GM18867 (cell line): Measurements from ENCODE around the gene NSF.
"Not testable (repeated sequence)": the region's sequence is repeated elsewhere in the genome, so short reads cannot be mapped to it uniquely, and the experiment has no call there.

Experiments
- ATAC-seq: cut with Tn5 transposase; IDR thresholded peaks from one replicate; pipeline ENCODE4 v1.9.1; 2021; ENCODE audit warnings: mild to moderate bottlenecking, moderate library complexity; ENCODE audit not compliant: unreplicated experiment

The NSF gene

DNA sequence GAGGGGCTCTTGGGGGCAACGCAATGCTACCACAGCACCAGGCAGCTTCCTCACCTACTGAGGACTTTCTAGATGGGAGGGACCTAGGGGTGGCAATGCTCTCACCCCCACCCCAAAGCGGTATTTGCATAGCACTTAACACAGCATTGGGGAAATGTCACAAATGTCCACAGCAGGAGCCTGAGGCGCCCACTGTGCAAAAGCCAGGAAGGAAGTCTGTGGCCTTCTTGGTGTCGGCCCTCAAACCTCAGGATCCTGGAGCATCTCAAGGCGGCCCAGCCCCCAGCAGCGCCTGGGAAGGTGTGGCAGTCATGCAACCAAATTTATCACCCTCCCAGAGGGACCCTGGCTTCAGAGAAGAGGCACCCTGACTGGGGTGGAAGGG is 182.7 kb downstream of the NSF start:
- no peak for ATAC-seq

DNA sequence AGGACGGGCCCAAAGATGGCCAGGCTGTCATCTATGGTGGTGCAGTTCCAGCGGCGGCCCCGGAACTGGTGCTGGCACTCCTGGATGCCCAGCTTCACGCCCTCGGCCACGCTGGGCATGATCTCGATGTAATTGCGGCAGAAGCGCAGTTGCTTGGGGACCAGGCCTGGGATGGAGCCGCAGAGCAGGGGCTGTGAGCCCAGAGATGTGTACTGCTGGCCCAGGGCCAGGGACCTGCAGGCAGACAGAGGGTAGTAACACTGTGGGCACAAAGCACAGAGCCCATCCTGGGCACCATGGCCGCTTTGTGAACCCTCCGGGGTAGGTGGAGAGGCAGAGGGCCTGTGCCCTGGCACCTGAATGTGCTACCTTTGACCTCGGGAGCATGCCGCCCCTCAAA is 183.2 kb downstream of the NSF start:
- no peak for ATAC-seq

DNA sequence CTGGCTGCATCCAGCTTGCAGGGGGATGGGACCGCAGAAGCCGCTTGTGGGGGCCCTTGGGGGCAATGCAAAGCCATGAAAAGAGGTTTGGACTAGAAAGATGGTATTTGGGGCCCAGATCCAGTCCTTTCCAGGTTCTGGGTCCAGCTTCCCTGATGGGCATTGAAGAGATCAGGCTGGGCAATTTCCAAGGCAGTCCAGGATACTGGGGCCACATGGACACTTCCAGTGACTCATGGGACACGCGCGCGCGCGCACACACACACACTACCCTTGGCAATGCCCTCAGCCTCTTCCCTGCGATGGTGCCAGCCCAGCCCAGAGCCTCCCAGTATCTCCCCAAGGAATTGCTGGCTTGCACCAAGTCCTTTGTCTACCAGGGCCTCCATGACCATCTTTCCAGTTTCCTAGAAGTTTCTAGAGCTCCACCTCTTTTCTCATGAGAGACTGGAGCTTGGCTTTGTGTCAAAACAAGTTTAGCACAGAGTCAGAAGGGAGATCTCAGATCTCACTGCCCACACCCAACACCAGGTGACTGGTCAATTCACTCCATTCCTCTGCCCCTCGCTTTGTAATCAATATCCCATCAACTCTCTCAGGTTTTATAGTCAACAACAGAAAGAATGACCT is 183.8 kb downstream of the NSF start:
- ATAC-seq: no peak

DNA sequence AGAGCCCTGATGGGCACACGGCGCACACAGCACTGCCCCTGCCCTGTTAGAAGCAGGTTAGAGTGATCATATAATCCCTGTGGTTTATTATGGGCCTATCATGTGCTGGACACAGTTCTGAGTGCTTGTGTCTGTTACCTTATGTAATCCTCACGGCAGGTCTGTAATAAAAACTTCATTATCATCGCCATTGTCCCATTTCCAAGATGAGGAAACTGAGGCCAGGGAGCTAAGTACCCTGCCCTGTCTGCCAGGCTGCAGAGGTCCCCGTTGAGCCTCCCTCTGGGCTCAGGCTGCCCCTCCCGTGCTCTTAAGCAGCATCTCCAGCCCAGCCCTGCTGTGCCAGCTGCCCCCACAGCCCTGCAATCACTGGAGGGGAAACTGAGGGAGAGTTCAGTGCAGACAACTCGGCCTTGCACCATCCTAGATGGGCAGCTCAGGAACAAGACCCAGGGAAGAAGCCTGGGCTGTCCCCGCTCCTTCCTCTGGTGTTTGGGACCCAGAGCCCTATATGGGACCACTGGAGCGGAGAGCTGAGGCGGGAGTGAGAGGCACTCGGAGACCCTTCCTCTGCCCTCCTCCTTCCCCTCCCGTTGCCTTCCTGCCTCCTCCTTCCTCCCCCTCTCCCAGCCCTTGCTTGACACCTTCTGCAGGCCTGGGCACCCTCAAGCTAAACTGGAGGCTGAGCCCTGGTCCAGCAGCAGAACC is 186.0 kb downstream of the NSF start:
- ATAC-seq: no peak

DNA sequence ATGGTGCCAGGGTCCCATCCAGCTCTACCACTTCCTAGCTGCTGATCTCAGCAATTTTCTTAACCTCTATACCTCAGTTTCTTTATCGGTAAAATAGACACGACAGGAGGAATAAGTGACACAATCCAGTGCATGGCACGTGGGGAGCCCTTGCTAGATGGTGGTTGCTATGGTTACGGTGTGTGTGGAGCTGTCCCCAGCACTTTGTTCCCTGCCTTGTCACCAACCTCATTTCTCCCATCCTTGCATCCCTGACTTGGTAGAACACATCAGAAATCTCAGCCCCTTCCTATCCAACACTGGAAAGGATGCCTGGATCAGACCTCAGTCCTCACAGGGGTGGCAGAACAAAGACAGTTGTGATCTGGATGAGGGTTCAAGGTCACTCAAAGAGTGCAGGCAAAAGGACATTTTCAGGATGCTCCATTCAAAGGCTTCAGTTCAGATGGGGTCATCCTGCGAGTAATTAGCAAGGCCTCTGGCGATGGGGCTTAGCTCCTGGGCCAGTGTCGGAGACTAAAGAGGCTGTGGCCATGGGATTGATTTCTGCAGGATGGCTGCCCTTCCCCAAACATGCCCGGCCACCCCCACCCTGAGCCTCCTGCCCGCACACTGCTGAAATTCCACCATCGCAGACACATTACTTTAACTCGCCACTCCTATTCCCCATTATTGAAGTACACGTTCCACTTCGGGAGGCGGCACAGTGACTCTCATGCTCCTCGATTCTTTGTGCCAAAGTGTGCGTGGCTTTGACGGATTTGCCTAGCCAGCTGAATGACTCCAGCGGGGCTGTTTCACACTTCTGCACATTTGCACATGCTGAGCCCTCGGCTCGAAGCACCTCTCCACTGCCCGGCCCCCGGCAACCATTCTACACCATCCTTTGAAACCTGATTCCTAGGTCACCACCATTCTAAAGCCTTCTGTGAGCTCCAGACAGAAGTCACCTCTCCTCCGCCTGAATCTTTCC is 187.8 kb downstream of the NSF start:
- no peak for ATAC-seq

DNA sequence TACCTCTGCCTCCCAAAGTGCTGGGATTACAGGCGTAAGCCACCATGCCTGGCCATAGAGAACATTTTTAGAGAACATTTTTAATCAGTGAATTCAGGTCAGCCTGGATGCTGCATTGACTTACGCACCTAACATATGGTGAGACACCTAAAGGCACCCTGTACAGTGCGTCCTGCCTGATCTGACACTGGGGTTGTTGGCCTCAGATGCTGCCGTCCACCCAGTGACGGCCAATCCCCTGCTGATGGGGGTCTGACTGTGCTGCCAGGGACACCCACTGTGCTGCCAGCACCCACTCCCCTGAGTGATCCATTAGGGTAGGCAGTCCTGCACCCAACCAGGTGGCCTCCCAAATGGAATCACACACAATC is 189.5 kb downstream of the NSF start:
- no peak for ATAC-seq

DNA sequence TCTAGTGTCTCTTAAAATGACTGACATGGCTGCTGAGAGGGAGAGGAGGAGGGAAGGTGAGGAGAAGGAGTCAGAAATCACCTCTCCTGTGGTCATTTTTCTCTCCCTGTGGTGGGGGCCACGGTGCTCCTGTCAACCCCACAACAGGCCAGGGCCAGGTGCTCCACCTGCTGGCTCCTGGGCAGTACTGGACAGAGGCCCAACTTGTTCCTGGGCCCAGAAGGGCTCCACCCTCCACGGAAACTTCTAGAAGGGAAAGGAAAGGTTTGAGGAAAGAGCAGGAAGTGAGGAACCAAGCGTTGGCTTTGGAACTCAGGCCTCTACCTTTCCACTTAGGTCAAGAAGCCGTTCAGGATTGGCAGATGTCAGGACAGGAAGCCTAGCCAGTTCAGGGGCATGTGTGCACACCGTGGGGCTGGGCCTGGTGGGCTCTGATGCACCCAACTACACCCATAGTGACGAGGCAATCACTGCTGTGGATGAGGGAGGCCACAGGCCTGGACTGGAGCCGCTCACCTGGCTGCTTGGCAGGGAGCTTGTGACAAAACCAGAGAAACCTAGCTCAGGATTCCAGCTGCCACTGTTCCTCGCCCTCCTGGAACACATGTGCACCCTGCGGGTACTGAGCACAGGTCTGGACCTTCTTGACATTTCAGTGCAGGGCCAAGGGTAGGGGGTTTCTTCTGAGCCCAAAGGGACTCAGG is 191.9 kb downstream of the NSF start:
- no peak for ATAC-seq

DNA sequence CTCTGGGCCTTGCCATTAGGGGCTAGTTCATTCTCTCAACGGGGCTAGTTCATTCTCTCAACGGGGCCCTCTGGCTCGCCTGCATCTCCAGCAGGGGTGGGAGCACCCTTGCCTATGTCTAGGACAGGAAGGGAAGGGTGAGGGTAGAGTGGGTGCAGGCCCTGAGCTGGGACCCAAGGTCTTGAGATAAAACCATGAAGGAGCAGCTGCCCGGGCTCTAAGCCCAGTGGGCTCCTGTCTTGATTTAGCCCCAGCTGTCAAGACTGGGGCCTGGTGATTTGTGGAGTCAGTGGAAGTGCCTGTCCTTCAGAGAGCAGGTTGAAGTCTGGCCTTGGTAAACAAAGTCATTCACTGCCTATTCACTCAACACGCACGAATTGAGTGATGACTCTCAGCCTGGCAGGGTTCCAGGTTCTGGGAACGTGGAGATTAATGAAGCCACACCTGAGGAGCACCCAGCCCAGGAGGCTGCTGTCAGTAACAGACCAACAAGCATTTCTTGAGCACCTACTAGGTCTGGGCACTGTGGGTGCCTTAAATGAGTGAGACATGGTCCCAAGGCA is 192.6 kb downstream of the NSF start:
- ATAC-seq: no peak

DNA sequence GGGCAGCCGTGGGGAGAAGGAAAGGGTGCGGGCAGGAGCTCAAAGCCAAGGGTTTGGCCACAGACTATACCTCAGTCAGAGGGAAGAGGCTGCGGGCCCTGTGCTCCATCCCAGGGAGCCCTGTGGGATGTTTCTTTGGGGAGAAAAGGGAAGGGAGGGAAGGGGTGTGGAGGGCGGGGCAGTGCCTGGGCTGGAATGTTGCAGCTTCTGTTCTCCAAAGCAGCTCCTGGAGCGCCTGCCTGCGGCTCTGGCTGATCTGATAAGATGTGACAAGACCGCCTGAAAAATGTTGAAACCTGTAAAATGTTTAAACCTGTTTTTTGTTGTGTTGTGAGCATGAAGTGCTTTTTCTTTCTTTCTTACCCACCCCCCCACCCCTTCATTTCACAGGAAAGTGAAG is 195.2 kb downstream of the NSF start:
- ATAC-seq: no peak

DNA sequence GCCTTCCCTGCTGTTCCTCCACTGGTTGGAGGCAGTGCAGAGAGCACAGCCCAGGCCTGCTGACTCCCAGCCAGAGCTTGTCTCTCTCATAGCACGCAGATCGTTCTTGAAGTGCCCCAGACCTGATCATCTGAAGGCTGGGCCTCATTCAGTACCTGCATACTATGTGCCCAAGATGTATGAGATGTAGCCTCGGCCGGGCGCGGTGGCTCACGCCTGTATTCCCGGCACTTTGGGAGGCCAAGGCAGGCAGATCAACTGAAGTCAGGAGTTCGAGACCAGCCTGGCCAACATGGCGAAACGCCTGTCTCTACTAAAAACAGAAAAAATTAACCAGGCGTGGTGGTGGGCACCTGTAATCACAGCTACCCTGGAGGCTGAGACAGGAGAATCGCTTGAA is 197.0 kb downstream of the NSF start:
- ATAC-seq: no peak

DNA sequence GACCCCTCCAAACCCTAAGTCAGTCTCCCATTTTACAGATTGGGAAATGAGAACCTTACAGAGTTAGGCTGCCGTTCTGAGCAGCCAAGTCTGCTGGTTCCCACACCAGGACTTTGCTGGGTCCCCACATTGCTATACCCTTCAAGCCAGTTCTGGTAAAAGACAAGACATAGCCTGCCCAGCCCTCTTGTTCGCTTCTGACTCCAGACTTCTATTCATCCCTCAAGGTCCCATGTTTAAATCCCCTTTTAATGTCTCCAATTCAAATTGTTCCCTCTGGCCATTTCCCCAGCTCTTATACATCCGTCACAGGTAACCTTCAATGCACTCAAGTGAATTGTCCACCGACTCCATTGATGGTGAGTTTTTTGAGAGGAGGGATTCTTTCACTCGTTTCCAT is 197.8 kb downstream of the NSF start:
- ATAC-seq: no peak

DNA sequence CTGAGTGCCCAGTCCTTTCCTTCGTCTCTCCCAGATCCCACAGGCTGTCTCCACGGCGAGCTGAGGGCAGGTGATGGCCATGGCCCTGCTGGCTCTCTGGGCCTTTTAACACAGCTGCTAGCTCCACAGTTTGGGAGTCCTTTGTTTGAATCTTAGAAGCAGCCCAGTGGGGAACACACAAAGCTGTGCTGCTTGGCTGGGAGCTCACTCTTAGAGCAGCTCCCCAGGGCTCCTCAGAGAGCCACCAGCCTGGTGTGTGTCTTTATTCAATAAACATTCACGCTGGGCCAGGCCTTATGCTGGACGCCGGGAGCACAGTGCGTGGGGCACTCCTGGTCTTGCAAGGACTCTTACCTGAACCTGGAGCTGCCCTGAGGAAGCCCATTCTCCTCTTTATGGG is 198.3 kb downstream of the NSF start:
- no peak for ATAC-seq

DNA sequence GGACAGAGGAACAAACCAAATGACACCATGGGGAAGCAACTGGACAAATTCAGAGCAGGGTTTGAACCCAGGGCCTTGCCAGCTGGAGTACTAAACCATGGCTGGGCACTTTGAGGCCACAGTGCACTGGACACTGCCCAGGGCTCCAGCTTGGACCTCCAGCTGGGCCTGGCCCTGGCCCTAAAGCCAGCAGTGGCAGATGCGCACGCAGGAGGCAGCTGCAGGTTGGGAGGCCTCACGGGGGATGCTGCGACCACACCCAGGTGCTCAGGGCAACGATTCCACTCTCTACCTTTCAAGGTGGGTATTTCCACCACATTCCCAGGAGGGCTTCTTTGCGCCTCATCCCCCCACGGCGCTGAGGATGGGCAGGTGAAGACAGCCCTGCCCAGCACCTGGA is 199.1 kb downstream of the NSF start:
- no peak for ATAC-seq

DNA sequence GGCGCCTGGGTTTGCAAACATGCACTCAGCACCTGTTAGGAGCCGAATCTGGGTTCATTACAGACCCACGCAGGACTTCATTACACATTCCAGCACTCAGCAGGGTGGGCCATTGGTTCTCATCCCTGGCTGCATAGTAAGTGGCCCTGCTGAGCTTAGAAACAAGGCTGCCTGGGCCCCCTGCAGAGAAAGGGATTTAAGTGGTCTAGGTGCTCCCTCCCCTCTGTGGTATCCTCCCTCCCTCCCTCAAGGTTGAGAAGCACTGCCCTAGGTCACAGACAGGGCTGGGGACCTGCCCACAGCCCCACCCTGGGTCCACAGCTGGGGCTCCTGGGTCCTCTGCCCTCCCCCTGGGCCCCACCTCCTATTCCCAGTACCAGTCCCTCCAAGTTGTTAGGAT is 199.7 kb downstream of the NSF start:
- no peak for ATAC-seq

DNA sequence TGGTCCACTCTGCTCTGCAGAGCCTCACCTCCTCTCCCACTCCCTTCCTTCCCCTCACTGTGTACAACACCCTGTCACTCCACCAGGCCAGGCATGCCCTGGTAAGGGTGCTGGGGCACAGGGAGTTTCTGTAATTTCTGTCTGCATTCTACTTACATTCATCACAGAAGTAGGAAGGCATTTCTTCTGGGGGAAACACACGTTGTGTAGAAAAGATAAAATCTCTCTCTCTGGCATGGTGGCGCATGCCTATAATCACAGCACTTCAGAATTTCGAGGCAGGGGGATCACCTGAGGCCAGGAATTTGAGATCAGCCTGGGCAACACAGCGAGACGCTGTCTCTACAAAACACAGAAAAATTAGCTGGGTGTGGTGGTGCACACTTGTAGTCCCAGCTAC is 201.1 kb downstream of the NSF start:
- no peak for ATAC-seq

DNA sequence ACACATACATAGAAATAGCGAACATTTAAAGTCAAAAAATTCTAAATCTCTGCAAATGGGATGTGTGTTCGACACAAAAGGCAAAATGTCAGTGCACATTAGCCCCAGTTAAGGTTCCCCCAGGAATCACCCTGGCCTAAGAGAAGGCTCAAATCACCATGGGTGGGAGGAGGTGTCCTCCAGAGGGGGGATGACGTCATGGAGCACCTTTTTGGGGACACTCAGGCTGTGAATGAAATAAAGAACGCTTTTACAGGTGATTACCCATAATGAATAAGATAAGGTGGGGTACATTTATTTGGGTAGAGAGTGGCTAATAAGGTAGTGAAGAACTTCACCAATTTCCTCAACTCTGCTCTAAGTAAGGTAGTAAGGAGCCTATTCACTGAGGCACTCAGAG is 201.6 kb downstream of the NSF start:
- no peak for ATAC-seq

DNA sequence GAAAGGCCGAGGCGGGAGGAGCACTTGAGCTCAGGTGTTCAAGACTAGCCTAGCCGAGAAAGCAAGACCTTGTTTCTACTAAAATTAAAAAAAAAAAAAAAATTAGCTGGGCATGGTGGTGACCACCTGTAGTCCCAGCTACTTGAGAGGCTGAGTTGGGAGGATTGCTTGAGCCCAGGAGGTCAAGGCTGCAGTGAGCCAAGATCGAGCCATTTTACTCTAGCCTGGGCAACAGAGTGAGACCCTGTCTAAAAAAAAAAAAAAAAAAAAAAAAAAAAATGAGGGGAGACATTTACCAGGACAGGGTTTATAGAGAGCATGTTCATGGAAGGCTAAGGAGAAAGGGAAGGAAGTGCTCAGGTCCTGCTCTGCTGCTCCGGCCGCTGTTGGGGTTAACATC is 202.6 kb downstream of the NSF start:
- not testable (repeated sequence) for ATAC-seq

DNA sequence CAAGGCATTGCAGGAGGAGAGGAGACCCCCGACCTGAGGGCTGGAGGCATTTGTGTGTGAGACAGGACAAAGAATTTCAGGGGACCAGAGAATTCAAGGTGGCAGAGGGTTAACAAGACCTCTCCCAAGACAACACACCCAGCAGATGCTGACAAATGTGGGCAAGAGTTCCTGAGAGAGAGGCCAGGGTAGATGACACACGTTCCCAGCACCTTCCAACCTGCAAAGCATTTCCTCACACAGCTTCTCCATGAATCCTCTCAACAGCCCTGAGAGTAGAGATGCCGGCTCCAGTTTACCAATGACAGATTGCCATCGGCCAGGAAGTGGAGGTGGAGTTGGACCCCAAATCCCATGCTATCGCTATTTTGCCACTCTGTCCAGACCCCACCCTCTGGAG is 203.1 kb downstream of the NSF start:
- no peak for ATAC-seq

DNA sequence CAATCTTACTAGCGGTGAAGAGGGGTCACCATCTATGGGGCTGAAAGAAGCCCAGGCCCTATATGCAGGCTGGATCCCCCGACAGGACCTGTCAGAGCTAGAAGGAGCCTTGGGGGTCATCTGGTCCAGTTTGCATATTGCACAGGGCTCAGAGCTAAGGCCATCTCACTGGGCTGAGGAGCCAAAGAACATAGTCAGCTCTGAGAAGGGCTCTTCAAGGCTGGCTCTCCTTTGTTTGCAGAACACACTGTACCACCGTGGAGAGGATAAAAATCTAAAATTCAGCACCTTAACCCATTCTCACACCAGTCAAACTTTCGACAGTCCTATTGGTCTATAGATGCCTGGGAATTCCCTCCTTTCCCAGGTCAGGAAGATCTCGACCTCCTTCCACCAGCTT is 203.8 kb downstream of the NSF start:
- no peak for ATAC-seq

DNA sequence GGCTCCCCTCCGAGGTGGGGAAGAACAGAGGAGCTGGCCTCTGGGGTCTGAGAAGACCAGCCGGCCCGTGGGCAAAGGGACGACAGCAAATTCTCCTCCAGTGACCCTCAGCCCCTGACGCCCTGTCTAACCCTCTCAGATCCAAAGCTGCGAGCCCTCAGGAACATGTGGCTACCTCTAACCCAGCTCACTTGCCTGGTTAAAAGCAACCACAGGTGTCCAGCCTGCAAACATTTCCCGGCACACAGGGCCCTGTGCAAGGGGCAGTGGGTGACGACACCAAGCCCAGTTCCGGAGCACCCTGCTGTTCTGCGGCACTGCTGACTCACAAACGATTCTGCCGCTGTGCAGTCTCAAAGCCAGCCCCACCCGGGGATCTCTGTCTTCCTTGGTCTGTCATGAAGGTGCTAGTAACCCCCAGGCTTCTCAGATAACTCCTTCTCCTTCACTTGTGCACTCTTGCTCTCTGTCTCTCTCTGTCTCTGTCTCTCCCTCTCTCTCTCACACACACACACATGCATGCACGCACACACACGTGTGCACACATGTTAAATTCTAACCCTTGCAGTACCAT is 205.0 kb downstream of the NSF start:
- ATAC-seq: no peak

DNA sequence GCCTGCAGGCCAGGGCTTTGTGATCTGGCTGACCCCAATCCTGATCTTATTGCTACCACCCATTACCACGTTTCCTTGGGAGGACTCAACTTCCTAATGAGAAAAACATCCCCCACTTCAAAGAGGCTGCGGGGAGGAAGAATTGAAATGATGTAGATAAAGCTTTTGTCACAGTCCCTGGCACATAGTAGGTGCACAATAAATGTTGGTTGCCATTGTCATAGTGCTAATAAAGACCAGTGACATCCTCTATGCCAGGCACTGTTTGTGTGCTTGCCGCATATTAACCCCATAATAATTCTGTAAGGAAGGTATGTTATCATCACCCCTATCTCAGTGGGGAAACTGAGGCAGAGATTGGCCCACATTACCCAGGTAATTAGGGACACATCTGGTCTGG is 205.6 kb downstream of the NSF start:
- no peak for ATAC-seq
